Effector memory CD4-positive, alpha-beta T cell (primary cell): ENCODE data around the gene CHAC1.

ENCODE experiments used
- DNase-seq, 3 donors: peaks; one replicate each; pipeline ENCODE4 v3.0.0-alpha.2; 2020
- H3K27ac ChIP-seq: 2 replicates; pipeline ENCODE4 v1.7.0; 2013; ENCODE audit warnings: mild to moderate bottlenecking, low read length, moderate library complexity; ENCODE audit not compliant: insufficient read depth, poor library complexity, severe bottlenecking
- H3K27me3 ChIP-seq: replicated peaks from 2 replicates; pipeline ENCODE4 v1.7.0; 2013; ENCODE audit warnings: mild to moderate bottlenecking, low read length; ENCODE audit not compliant: insufficient read depth, control insufficient read depth, poor library complexity, severe bottlenecking
- H3K36me3 ChIP-seq: 2 replicates; pipeline ENCODE4 v1.7.0; 2013; ENCODE audit warnings: mild to moderate bottlenecking, low read length, moderate library complexity; ENCODE audit not compliant: control insufficient read depth, insufficient read depth
- H3K4me1 ChIP-seq: 2 replicates; pipeline ENCODE4 v1.7.0; 2013; ENCODE audit warnings: low read length, mild to moderate bottlenecking; ENCODE audit not compliant: control insufficient read depth, insufficient read depth, poor library complexity, severe bottlenecking
- H3K4me3 ChIP-seq: 2 replicates; pipeline ENCODE4 v1.7.0; 2013; ENCODE audit warnings: low read length, low read depth, mild to moderate bottlenecking; ENCODE audit not compliant: insufficient read depth, poor library complexity, severe bottlenecking
- H3K9me3 ChIP-seq: 2 replicates; pipeline ENCODE4 v1.7.0; 2013; ENCODE audit warnings: mild to moderate bottlenecking, low read length, moderate library complexity; ENCODE audit not compliant: control insufficient read depth

The CHAC1 gene

DNA sequence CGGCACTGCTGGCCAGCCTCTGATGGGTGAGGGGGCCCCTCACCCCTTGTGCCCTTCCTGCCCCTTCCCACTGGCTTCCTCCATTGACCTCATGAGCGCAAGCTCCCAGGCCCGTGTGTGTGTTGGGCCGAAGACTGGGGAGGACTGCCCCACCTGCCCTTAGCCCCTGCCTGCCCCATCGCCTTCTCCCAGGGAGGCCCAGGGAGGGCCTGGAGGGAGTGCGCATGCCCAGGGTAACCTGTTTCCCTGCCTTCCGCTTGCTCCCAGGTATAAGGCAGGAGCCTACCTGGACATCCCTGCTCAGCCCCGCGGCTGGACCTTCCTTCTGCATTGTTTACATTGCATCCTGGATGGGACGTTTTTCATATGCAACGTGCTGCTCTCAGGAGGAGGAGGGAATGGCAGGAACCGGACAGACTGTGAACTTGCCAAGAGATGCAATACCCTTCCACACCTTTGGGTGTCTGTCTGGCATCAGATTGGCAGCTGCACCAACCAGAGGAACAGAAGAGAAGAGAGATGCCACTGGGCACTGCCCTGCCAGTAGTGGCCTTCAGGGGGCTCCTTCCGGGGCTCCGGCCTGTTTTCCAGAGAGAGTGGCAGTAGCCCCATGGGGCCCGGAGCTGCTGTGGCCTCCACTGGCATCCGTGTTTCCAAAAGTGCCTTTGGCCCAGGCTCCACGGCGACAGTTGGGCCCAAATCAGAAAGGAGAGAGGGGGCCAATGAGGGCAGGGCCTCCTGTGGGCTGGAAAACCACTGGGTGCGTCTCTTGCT, 15.3 kb upstream of the CHAC1 start:
- Histone ChIP-seq H3K27ac (no peak overlapping the region), H3K36me3 (no peaks in the 10 kb centered on the region), H3K9me3 (no peaks in the 10 kb centered on the region), H3K27me3 (no peaks in the 10 kb centered on the region), H3K4me1 (peaks cover 11% of the 10 kb centered on the region), H3K4me3 (no peak overlapping the region)
- DNase-seq, result no peak

DNA sequence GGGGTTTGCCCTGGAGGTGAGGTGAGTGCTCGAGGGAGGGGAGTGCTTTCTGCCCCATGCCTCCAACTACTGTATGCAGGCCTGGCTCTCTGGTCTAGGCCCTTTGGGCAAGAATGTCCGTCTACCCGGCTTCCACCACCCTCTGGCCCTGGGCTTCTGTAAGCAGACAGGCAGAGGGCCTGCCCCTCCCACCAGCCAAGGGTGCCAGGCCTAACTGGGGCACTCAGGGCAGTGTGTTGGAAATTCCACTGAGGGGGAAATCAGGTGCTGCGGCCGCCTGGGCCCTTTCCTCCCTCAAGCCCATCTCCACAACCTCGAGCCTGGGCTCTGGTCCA, 14.8 kb upstream of the CHAC1 start:
- H3K4me3 ChIP-seq, result no peak overlapping the region
- no peaks in the 10 kb centered on the region for H3K36me3 ChIP-seq
- H3K9me3 ChIP-seq, result no peaks in the 10 kb centered on the region
- H3K27me3 ChIP-seq, result no peaks in the 10 kb centered on the region
- H3K4me1 ChIP-seq, result peaks cover 17% of the 10 kb centered on the region
- no peak for DNase-seq
- H3K27ac ChIP-seq, result no peak overlapping the region

DNA sequence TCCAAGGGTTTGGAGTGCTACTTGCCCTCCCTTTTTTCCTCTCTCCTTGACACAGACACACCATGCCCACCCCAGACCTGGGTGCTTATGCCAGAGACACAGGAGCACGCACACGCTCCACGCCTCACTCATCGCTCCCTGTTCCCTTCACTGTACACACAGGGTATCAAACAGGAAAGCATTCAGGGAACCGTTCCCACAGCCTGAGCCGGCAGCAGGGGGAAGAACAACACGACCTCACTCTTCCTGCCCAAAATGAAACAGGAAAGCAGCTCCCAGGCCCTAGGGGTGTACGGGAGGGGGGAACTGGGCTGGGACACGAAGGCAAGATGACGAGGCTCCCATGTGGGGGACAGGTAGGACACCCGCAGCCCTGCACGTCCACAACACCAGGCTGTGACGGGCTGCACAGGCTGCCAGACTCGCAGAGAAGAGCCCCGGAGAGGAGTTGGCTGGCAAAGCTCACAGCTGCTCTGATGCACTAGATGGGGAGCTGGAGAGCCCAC, 12.9 kb upstream of the CHAC1 start:
- no peak for DNase-seq
- Histone ChIP-seq H3K27ac (peak overlapping the region; percentile 4), H3K27me3 (no peaks in the 10 kb centered on the region), H3K36me3 (no peaks in the 10 kb centered on the region), H3K4me1 (peaks cover 20% of the 10 kb centered on the region), H3K9me3 (no peaks in the 10 kb centered on the region), H3K4me3 (no peak overlapping the region)

DNA sequence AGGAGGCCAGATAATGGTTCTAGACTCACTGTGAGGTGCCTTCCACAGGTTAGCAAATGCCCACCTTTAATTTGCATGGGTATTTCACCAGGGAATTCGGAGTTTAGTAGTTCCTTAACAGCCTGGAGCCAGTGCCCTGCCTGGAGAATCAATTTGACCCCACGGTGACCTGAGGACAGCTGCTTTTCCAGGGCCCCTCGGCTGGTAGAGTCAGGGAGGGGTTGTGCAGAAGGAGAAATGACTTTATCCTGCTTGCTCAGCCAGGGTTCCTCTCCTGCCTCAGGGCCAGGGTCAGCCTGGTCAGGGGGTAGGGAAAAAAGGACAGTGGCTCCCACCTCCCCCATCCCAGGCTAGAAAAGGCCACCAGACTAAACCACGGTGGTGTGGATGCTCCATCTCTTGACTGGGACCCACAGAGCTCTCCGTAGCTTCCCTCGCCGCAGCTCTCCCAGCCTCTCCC, 12.2 kb upstream of the CHAC1 start:
- H3K4me1 ChIP-seq, result peaks cover 20% of the 10 kb centered on the region
- no peak for DNase-seq
- H3K27ac ChIP-seq, result peak overlapping the region; percentile 6
- H3K27me3 ChIP-seq, result no peaks in the 10 kb centered on the region
- no peaks in the 10 kb centered on the region for H3K9me3 ChIP-seq
- H3K4me3 ChIP-seq, result no peak overlapping the region
- H3K36me3 ChIP-seq, result no peaks in the 10 kb centered on the region

DNA sequence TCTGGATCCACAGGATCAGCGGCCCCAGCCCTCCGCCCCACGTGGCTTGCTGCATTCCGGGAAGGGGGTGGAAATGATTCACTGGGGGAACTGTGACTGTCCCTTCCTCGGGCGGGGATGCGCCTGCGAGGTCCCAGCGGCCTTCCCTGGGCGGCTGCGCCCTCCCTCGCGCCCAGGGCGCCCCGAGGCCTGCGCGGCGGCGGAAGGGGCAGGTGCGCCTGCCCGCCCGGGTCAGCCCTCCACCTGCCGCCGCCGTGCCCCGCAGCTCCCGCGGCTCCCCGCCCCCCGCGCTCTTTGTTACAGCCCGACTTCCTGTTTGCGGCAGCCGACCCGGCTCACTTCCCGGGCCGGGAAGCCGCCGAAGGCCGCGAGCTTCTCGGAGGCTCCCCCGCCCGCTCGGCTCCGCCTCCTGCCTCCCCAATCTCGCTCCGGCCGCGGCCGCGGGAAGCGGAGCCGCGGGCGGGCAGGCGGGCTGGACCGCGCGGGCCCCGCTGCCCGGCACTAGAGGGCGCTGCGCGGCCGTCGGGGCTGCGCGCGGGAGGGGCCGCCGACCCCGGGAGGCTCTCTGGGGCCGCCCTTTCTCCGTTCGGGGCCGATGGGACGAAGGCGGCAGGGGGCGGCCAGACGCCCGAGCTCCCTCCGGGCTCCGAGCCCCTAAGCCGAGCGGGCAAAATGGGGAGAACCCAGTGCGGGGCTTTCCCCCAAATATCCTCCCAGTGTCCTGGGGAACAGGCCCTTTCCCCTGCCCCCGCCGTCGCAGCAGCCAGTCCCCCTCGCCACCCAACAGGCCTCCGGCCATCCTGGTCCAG, 11.5 kb upstream of the CHAC1 start:
- H3K4me3 ChIP-seq, result peak overlapping the region; percentile 51
- H3K9me3 ChIP-seq, result no peaks in the 10 kb centered on the region
- DNase-seq, result peak; percentile 52 to 63 (median 53)
- peak overlapping the region; percentile 32 for H3K27ac ChIP-seq
- peaks cover 20% of the 10 kb centered on the region for H3K4me1 ChIP-seq
- no peaks in the 10 kb centered on the region for H3K36me3 ChIP-seq
- H3K27me3 ChIP-seq, result no peaks in the 10 kb centered on the region

DNA sequence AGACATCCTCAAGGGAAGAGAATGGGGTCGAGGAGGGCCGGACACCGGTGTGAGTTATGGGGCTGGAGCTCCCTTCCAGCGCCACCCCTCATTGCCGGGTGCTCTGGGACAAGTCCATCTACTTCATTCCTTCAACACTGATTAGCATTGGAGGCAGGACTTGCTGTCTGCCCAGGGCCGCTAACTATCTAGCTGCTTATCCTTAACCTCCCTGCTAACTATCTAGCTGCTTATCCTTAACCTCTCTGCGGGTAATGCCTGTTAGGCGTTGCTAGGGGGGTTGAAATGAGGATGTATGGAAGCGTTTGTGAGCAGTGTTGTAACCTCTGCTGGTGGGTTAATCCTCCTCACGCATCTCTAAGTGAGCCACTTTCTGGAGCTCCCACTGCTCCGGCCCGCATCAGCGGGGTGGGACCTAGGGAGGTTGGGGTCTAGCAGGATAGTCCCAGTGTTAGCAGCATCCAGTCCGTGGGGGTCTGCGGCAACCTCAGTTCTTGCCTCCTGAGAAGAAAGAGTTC, 10.9 kb upstream of the CHAC1 start:
- peak overlapping the region; percentile 51 for H3K4me3 ChIP-seq
- no peaks in the 10 kb centered on the region for H3K36me3 ChIP-seq
- peaks cover 20% of the 10 kb centered on the region for H3K4me1 ChIP-seq
- DNase-seq, result no peak
- H3K9me3 ChIP-seq, result no peaks in the 10 kb centered on the region
- H3K27ac ChIP-seq, result peak overlapping the region; percentile 32
- no peaks in the 10 kb centered on the region for H3K27me3 ChIP-seq

DNA sequence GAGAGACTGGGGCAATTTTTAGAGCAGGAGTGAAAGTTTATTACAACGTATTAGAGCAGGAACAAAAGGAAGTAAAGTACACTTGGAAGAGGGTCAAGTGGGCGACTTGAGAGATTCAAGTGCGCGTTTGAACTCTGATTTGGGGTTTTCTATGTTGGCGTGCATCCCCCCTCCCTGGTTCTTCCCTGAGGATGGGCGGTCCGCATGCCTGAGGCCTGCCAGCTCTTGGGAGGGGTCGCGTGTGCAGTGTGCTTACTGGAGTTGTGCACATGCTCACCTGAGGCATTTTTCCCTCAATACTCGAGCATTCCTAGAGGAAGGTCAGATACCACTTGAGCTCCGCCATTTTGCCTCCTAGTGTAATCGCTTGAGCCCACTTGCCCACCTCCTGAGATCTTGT, 10.4 kb upstream of the CHAC1 start:
- no peak for DNase-seq
- peaks cover 20% of the 10 kb centered on the region for H3K4me1 ChIP-seq
- H3K27me3 ChIP-seq, result no peaks in the 10 kb centered on the region
- no peak overlapping the region for H3K27ac ChIP-seq
- H3K36me3 ChIP-seq, result no peaks in the 10 kb centered on the region
- H3K4me3 ChIP-seq, result no peak overlapping the region
- no peaks in the 10 kb centered on the region for H3K9me3 ChIP-seq

DNA sequence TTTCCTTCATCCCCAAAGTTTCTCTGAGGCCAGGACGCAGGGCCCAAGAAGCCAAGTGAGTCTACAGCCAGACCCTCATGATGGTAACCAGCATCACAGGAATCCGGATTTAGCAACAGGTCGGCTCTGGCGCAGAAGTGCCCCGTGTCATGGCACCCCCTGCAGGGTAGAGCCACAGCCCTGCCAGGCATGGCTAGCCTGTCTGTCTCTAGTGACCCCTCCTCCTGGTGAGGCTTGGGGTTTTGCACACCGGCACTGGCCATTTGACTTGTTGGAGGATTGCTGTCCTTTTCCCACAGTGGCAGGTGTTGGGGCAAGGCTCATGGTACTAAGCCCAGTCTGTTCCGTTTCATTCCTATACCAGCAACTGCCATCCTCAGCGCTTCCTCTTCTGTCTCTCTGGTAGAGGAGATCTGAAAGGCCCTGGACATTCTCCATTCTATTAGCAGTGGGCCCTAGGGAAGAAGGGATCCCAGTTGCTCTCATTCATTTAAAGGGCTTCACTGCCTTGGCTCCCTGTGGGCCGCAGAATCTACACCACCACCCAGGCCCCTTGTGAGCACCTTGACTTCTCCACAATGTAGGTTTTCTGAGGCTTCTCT, 9.4 kb upstream of the CHAC1 start:
- no peak for DNase-seq
- Histone ChIP-seq H3K27me3 (no peaks in the 10 kb centered on the region), H3K4me1 (peaks cover 20% of the 10 kb centered on the region), H3K9me3 (no peaks in the 10 kb centered on the region), H3K4me3 (no peak overlapping the region), H3K36me3 (no peaks in the 10 kb centered on the region), H3K27ac (no peak overlapping the region)

DNA sequence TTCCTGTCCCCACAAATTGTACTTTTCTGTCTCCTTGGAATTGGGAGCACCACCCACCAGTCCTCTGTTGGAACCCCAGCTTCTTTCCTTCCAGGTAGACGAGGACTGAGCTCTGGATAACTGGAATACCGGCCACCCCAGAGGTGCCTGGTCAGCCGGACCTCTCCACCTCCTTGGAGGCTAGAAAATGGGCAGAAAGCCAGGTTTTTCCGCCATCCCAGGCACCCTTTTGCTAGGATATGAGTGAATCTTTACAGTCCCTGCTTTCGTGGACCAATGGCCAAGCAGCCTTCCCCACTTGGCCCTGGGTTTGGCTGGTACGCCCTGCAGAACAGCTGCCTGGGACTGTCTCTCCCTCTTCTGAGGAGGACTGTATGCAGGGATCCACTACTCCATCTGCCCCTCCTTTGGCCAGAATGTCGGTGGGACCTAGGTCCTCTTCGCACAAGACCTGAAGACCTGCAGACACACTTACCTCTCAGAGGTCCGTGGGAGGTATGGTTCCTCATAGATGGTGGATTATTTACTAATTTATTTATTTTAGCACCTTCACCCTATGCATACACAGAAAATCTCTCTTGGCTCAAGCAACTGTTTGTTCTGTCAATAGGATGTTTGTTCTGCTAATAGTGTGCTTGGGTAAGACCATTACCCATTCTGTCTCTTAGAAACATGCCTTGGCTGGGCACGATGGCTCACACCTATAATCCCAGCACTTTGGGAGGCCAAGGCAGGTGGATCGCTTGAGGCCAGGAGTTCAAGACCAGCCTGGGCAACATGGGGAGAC, 8.6 kb upstream of the CHAC1 start:
- Histone ChIP-seq H3K27ac (no peak overlapping the region), H3K4me3 (no peak overlapping the region), H3K9me3 (no peaks in the 10 kb centered on the region), H3K36me3 (no peaks in the 10 kb centered on the region), H3K4me1 (peaks cover 20% of the 10 kb centered on the region), H3K27me3 (no peaks in the 10 kb centered on the region)
- DNase-seq, result no peak
